ENCODE measurements around the gene PHF21B.

DNA sequence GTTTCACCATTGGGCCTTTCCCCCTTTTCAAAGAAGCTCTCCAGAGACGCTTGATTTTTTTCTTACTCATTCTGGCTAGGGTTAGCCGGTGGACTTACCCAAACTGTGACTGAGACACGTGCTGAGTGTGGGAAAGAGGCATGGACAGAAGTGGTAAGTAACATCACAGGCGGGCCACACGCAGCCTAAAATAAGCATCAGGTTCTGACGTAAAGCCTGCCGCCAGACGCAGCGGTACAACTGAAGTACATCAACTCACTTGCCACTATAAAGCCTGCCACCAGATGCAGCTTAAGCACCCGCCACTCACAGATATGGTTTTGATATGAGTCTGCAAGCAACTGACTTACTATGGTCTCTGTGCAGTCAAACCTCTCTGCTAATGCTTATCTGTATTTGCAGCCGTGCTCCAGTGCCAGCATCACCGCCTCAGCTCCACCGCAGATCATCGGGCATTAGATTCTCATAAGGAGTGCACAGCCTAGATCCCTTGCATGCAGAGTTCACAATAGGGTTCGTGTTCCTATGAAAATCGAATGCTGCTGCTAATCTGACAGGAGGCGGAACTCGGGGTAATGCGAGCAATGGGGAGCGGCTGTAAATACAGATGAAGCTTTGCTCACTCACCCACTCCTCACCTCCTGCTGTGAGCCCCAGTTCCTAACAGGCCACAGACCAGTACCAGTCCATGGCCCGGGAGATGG lies 58.8 kb downstream of the PHF21B start:
- TF ChIP-seq POLR2AphosphoS5 (IDR thresholded peaks at IDR 0.05; ENCODE audit: low read depth) = peak; percentile 30; the same call in 1 of the 2 replicates
- TF ChIP-seq, protein P1, sequence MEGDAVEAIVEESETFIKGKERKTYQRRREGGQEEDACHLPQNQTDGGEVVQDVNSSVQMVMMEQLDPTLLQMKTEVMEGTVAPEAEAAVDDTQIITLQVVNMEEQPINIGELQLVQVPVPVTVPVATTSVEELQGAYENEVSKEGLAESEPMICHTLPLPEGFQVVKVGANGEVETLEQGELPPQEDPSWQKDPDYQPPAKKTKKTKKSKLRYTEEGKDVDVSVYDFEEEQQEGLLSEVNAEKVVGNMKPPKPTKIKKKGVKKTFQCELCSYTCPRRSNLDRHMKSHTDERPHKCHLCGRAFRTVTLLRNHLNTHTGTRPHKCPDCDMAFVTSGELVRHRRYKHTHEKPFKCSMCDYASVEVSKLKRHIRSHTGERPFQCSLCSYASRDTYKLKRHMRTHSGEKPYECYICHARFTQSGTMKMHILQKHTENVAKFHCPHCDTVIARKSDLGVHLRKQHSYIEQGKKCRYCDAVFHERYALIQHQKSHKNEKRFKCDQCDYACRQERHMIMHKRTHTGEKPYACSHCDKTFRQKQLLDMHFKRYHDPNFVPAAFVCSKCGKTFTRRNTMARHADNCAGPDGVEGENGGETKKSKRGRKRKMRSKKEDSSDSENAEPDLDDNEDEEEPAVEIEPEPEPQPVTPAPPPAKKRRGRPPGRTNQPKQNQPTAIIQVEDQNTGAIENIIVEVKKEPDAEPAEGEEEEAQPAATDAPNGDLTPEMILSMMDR (conservative IDR thresholded peaks at IDR 0.05; ENCODE audit: low read depth in 2 of 2) = no peak
- TF ChIP-seq NANOG (IDR thresholded peaks at IDR 0.05; ENCODE audit: borderline replicate concordance) = no peak
- no peak for TF ChIP-seq CREB1 (CRISPR knock-in tag; IDR thresholded peaks at IDR 0.05; ENCODE audit: low read depth)
- TF ChIP-seq EZH2phosphoT487 (IDR thresholded peaks at IDR 0.05; ENCODE audit: unreplicated experiment) = no peak
- no peak for TF ChIP-seq EZH2 (IDR thresholded peaks at IDR 0.05; ENCODE audit: low read depth, unreplicated experiment)
- TF ChIP-seq, protein P2, sequence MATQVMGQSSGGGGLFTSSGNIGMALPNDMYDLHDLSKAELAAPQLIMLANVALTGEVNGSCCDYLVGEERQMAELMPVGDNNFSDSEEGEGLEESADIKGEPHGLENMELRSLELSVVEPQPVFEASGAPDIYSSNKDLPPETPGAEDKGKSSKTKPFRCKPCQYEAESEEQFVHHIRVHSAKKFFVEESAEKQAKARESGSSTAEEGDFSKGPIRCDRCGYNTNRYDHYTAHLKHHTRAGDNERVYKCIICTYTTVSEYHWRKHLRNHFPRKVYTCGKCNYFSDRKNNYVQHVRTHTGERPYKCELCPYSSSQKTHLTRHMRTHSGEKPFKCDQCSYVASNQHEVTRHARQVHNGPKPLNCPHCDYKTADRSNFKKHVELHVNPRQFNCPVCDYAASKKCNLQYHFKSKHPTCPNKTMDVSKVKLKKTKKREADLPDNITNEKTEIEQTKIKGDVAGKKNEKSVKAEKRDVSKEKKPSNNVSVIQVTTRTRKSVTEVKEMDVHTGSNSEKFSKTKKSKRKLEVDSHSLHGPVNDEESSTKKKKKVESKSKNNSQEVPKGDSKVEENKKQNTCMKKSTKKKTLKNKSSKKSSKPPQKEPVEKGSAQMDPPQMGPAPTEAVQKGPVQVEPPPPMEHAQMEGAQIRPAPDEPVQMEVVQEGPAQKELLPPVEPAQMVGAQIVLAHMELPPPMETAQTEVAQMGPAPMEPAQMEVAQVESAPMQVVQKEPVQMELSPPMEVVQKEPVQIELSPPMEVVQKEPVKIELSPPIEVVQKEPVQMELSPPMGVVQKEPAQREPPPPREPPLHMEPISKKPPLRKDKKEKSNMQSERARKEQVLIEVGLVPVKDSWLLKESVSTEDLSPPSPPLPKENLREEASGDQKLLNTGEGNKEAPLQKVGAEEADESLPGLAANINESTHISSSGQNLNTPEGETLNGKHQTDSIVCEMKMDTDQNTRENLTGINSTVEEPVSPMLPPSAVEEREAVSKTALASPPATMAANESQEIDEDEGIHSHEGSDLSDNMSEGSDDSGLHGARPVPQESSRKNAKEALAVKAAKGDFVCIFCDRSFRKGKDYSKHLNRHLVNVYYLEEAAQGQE (IDR thresholded peaks at IDR 0.05; ENCODE audit: unreplicated experiment) = no peak
